Kidney capillary endothelial cell (primary cell): ENCODE results near the gene ATP2C2.

ENCODE experiments used
- DNase-seq: peaks from one replicate; pipeline ENCODE4 v3.0.0-alpha.2; 2018; ENCODE audit warnings: low spot score

The ATP2C2 gene

GRCh38 chr16:84451781-84452180, 83.4 kb downstream of the ATP2C2 start:
- DNase-seq = no peak

GRCh38 chr16:84453061-84453752, 84.9 kb downstream of the ATP2C2 start:
- no peak for DNase-seq

GRCh38 chr16:84454611-84455010, 86.3 kb downstream of the ATP2C2 start:
- DNase-seq = no peak

GRCh38 chr16:84455031-84455430, 86.7 kb downstream of the ATP2C2 start:
- DNase-seq = no peak

- no peak for DNase-seq
Measured at GRCh38 chr16:84458606-84459532, 90.5 kb downstream of the ATP2C2 start.

GRCh38 chr16:84459533-84459894, 91.2 kb downstream of the ATP2C2 start:
- DNase-seq = no peak

GRCh38 chr16:84459941-84460405, 91.6 kb downstream of the ATP2C2 start:
- DNase-seq = no peak

GRCh38 chr16:84460406-84461028, 92.2 kb downstream of the ATP2C2 start:
- no peak for DNase-seq

- no peak for DNase-seq
Measured at GRCh38 chr16:84461029-84461412, 92.7 kb downstream of the ATP2C2 start.

- no peak for DNase-seq
Measured at GRCh38 chr16:84461413-84462295, 93.3 kb downstream of the ATP2C2 start.

- no peak for DNase-seq
Measured at GRCh38 chr16:84462296-84463210, 94.2 kb downstream of the ATP2C2 start.

GRCh38 chr16:84463221-84463620, 94.9 kb downstream of the ATP2C2 start:
- DNase-seq = no peak

GRCh38 chr16:84464116-84464515, 95.8 kb downstream of the ATP2C2 start:
- DNase-seq = no peak

GRCh38 chr16:84465154-84465553, 96.8 kb downstream of the ATP2C2 start:
- no peak for DNase-seq

- DNase-seq = no peak
Measured at GRCh38 chr16:84466692-84467091, 98.4 kb downstream of the ATP2C2 start.

GRCh38 chr16:84467256-84467655, 98.9 kb downstream of the ATP2C2 start:
- no peak for DNase-seq

- DNase-seq = no peak
Measured at GRCh38 chr16:84467709-84468108, 99.4 kb downstream of the ATP2C2 start.

- no peak for DNase-seq
Measured at GRCh38 chr16:84471316-84471715, 103.0 kb downstream of the ATP2C2 start.

- DNase-seq = no peak
Measured at GRCh38 chr16:84471966-84472365, 103.6 kb downstream of the ATP2C2 start.

- no peak for DNase-seq
Measured at GRCh38 chr16:84475643-84476240, 107.4 kb downstream of the ATP2C2 start.
